H1 (cell line): ENCODE measurements around the gene ZP2. TPM values are rescaled to one million over a fixed set of nuclear protein-coding genes. Genes with fewer than 3 reads are reported as not detected.

ENCODE experiments used
- CTCF ChIA-PET: fragments of 300-600 bp; sonication (Branson Sonifier 250); formaldehyde crosslinking; loops from one replicate; lab custom pipeline; 2021; ENCODE audit not compliant: partially characterized antibody; lab: Charles Lee
- POLR2A ChIA-PET: fragments of 300-600 bp; sonication (Branson Sonifier 250); formaldehyde crosslinking; loops from one replicate; lab custom pipeline; 2021; ENCODE audit warnings: inconsistent platforms; ENCODE audit not compliant: partially characterized antibody; lab: Charles Lee
- DNase-seq, 2 experiments: peaks; one replicate each; pipeline versions ENCODE4 v3.0.0 to v3.0.0-alpha.2; 2010 to 2022; ENCODE audit warnings: low spot score in 2 of 2, low read depth in 1 of 2, mixed read lengths in 1 of 2
- FAIRE-seq: peaks from 2 replicates; lab custom pipeline; 2011; peaks lifted over from hg19 to GRCh38; lab: Jason Lieb, UNC
- H2AFZ ChIP-seq: 2 replicates; pipeline ENCODE4 v1.8.1; 2012; ENCODE audit warnings: low read length, inconsistent platforms
- H2AK5ac ChIP-seq: 2 replicates; pipeline ENCODE4 v1.6.1; 2013; ENCODE audit warnings: low read depth, low read length
- H2BK120ac ChIP-seq: replicated peaks from 2 replicates; pipeline ENCODE3; 2013; ENCODE audit warnings: low read depth, low read length, inconsistent platforms
- H2BK12ac ChIP-seq: 2 replicates; pipeline ENCODE4 v1.6.1; 2013; ENCODE audit warnings: low read depth, low read length
- H2BK15ac ChIP-seq: 2 replicates; pipeline ENCODE4 v1.6.1; 2013; ENCODE audit warnings: low read length
- H2BK20ac ChIP-seq: 2 replicates; pipeline ENCODE4 v1.6.1; 2013; ENCODE audit warnings: low read length
- H2BK5ac ChIP-seq: 2 replicates; pipeline ENCODE4 v1.6.1; 2013; ENCODE audit warnings: low read depth, low read length
- H3K14ac ChIP-seq: 2 replicates; pipeline ENCODE4 v1.6.1; 2013; ENCODE audit warnings: inconsistent platforms; ENCODE audit not compliant: insufficient read length
- H3K18ac ChIP-seq: 2 replicates; pipeline ENCODE4 v1.6.1; 2013; ENCODE audit warnings: low read length; ENCODE audit errors: extremely low read depth
- H3K23ac ChIP-seq: 2 replicates; pipeline ENCODE4 v1.6.1; 2013; ENCODE audit warnings: inconsistent platforms; ENCODE audit not compliant: insufficient read length
- H3K23me2 ChIP-seq: 2 replicates; pipeline ENCODE4 v1.6.1; 2013; ENCODE audit warnings: low read depth, low read length
- H3K27ac ChIP-seq: 2 replicates; pipeline ENCODE4 v1.6.1; 2011; ENCODE audit warnings: low read depth, low read length, inconsistent platforms
- H3K27me3 ChIP-seq, 4 experiments: replicated peaks in 1 of 4; 1 replicate in 1 of 4; 2 replicates in 3 of 4; pipeline versions ENCODE4 v1.6.1 to v1.8.1; 2011 to 2013; ENCODE audit warnings: low read length in 3 of 4, mild to moderate bottlenecking in 3 of 4, inconsistent platforms in 2 of 4, mixed read lengths in 2 of 4, moderate library complexity in 1 of 4; ENCODE audit not compliant: control insufficient read depth in 3 of 4, insufficient read depth in 3 of 4; ENCODE audit errors: extremely low read depth in 1 of 4
- H3K36me3 ChIP-seq, 4 experiments: 2 replicates each; pipeline versions ENCODE4 v1.6.1 to v1.8.1; 2011 to 2013; ENCODE audit warnings: mild to moderate bottlenecking in 4 of 4, low read length in 3 of 4, moderate library complexity in 2 of 4, control low read depth in 1 of 4, inconsistent platforms in 1 of 4; ENCODE audit not compliant: insufficient read depth in 4 of 4, control insufficient read depth in 2 of 4
- H3K4ac ChIP-seq: replicated peaks from 2 replicates; pipeline ENCODE3; 2013; ENCODE audit warnings: low read length, low read depth, mixed read lengths, inconsistent platforms; ENCODE audit not compliant: insufficient read length
- H3K4me1 ChIP-seq, 4 experiments: replicated peaks in 1 of 4; 1 replicate in 1 of 4; 2 replicates in 3 of 4; pipeline versions ENCODE4 v1.6.1 to v1.8.1; 2011 to 2013; ENCODE audit warnings: low read length in 3 of 4, inconsistent platforms in 2 of 4, mixed read lengths in 1 of 4; ENCODE audit not compliant: insufficient read depth in 4 of 4, control insufficient read depth in 3 of 4
- H3K4me2 ChIP-seq, 2 experiments: 2 replicates each; pipeline versions ENCODE4 v1.6.1 to v1.8.1; 2011 to 2013; ENCODE audit warnings: low read depth in 2 of 2, low read length in 2 of 2, control low read depth in 1 of 2, inconsistent platforms in 1 of 2, mild to moderate bottlenecking in 1 of 2; ENCODE audit not compliant: insufficient read depth in 1 of 2
- H3K4me3 ChIP-seq, 4 experiments: fragments of 200-600, 300-600 bp in 1 of 4; sonication (generic), shearing (Covaris generic), sonication (Bioruptor Twin) in 1 of 4; 2 replicates each; pipeline versions ENCODE4 v1.5.1 to v1.8.1; 2011 to 2016; ENCODE audit warnings: low read length in 4 of 4, low read depth in 3 of 4, control low read depth in 2 of 4, inconsistent platforms in 2 of 4, mild to moderate bottlenecking in 2 of 4, mixed read lengths in 1 of 4, moderate library complexity in 1 of 4; ENCODE audit not compliant: insufficient read depth in 2 of 4; ENCODE audit errors: extremely low read depth in 1 of 4
- H3K56ac ChIP-seq: replicated peaks from 2 replicates; pipeline ENCODE3; 2013; ENCODE audit warnings: low read depth, mild to moderate bottlenecking, mixed read lengths, low read length, inconsistent platforms; ENCODE audit not compliant: insufficient read length
- H3K79me1 ChIP-seq: 2 replicates; pipeline ENCODE4 v1.6.1; 2013; ENCODE audit warnings: low read depth, low read length, control low read depth
- H3K79me2 ChIP-seq, 2 experiments: 2 replicates each; pipeline versions ENCODE4 v1.6.1 to v1.8.1; 2012 to 2013; ENCODE audit warnings: low read length in 2 of 2, mild to moderate bottlenecking in 2 of 2, inconsistent platforms in 1 of 2; ENCODE audit not compliant: insufficient read depth in 2 of 2, control insufficient read depth in 1 of 2
- H3K9ac ChIP-seq, 4 experiments: replicated peaks in 1 of 4; 1 replicate in 1 of 4; 2 replicates in 3 of 4; pipeline versions ENCODE4 v1.6.1 to v1.8.1; 2011 to 2013; ENCODE audit warnings: low read depth in 3 of 4, low read length in 3 of 4, control low read depth in 2 of 4, mild to moderate bottlenecking in 2 of 4, moderate library complexity in 2 of 4, inconsistent platforms in 1 of 4; ENCODE audit errors: extremely low read depth in 1 of 4
- H3K9me3 ChIP-seq, 2 experiments: 2 replicates each; pipeline versions ENCODE4 v1.6.1 to v1.8.1; 2012 to 2013; ENCODE audit warnings: mild to moderate bottlenecking in 2 of 2, moderate library complexity in 2 of 2, control low read depth in 1 of 2, inconsistent platforms in 1 of 2, low read depth in 1 of 2, low read length in 1 of 2, mixed read lengths in 1 of 2; ENCODE audit not compliant: insufficient read depth in 2 of 2
- H4K20me1 ChIP-seq, 2 experiments: replicated peaks in 1 of 2; 2 replicates each; pipeline versions ENCODE3 to v1.8.1; 2011 to 2013; ENCODE audit warnings: inconsistent platforms in 2 of 2, low read length in 2 of 2, mild to moderate bottlenecking in 1 of 2; ENCODE audit not compliant: insufficient read depth in 2 of 2, control insufficient read depth in 1 of 2
- H4K5ac ChIP-seq: 2 replicates; pipeline ENCODE4 v1.6.1; 2013; ENCODE audit warnings: low read length, low read depth, mixed read lengths, inconsistent platforms; ENCODE audit not compliant: insufficient read length
- H4K8ac ChIP-seq: 2 replicates; pipeline ENCODE4 v1.8.0; 2013; ENCODE audit warnings: mild to moderate bottlenecking, moderate library complexity, low read length, inconsistent platforms; ENCODE audit not compliant: insufficient read depth; ENCODE audit errors: extremely low read depth
- H4K91ac ChIP-seq: replicated peaks from 2 replicates; pipeline ENCODE3; 2013; ENCODE audit warnings: low read length, mixed read lengths, inconsistent platforms; ENCODE audit not compliant: insufficient read length
- CBX8 ChIP-seq: fragments of 300-800, 300-1000 bp; sonication (generic); IDR thresholded peaks from 2 replicates; pipeline ENCODE4 v1.7.1; 2016; ENCODE audit warnings: low read depth, low read length, borderline replicate concordance
- CHD1 ChIP-seq: IDR thresholded peaks from 2 replicates; pipeline ENCODE4 v1.6.1; 2012; ENCODE audit warnings: low read depth, low read length, improper control_type of control experiment
- CTBP2 ChIP-seq: IDR thresholded peaks from 2 replicates; pipeline ENCODE4 v1.7.0; 2011; ENCODE audit warnings: borderline replicate concordance, mild to moderate bottlenecking, moderate library complexity, mixed read lengths, low read length; ENCODE audit not compliant: insufficient read depth, insufficient read length
- HDAC2 ChIP-seq, 2 experiments: fragments of 300-600 bp in 1 of 2; sonication (generic) in 1 of 2; IDR thresholded peaks; 2 replicates each; pipeline ENCODE4 v1.6.1; 2011 to 2012; ENCODE audit warnings: low read depth in 2 of 2, low read length in 2 of 2, mild to moderate bottlenecking in 2 of 2, moderate library complexity in 2 of 2, borderline replicate concordance in 1 of 2, inconsistent platforms in 1 of 2
- MAFK ChIP-seq: IDR thresholded peaks from 2 replicates; pipeline ENCODE4 v1.6.1; 2012; ENCODE audit warnings: low read depth, mild to moderate bottlenecking, improper control_type of control experiment, low read length
- POLR2AphosphoS5 ChIP-seq: IDR thresholded peaks from 2 replicates; pipeline ENCODE4 v1.6.1; 2011; ENCODE audit warnings: low read depth, low read length
- RAD21 ChIP-seq, 2 experiments: IDR thresholded peaks in 1 of 2; conservative IDR thresholded peaks in 1 of 2; 2 replicates each; pipeline ENCODE4 v1.6.1; 2011; ENCODE audit warnings: low read depth in 2 of 2, low read length in 2 of 2, improper control_type of control experiment in 1 of 2, inconsistent platforms in 1 of 2, mild to moderate bottlenecking in 1 of 2, moderate library complexity in 1 of 2
- YY1 ChIP-seq: IDR thresholded peaks from 2 replicates; pipeline ENCODE4 v1.6.1; 2011; ENCODE audit warnings: low read depth, mild to moderate bottlenecking, low read length
- polyA plus RNA-seq, 7 experiments: library from polyadenylated mRNA; depleted of rRNA in 3 of 7; stranded (reverse) in 5 of 7; unstranded in 2 of 7; fragments of >200 nt in 5 of 7; fragments of 200-250 nt in 2 of 7; gene quantifications; 1 replicate in 5 of 7; 2 replicates in 1 of 7; 4 replicates in 1 of 7; pipeline versions ENCODE4 v1.2.1 to v1.2.3, GENCODE V29; 2011 to 2013; ENCODE audit warnings: missing spikeins in 2 of 7, mixed read lengths in 2 of 7
- total RNA-seq: library from RNA; stranded (reverse); fragmentation: NEBNext Ultra II Directional; extraction: Animal tissue kit (Norgen Biotek cat#: 25700); gene quantifications from 2 replicates; pipeline ENCODE4 v1.2.1, GENCODE V29; 2021

Gene ZP2
- total and polyA plus RNA-seq, 2 of the 8 experiments (the other 6 are each of a cell fraction or from before 2014, with no cell fraction given) = not detected

- Histone ChIP-seq H3K9ac (no peak overlapping the region), H3K4me2 (no peak overlapping the region), H3K36me3 (no peaks in the 10 kb centered on the region), H3K4me1 (peaks cover 0 to 7% (median 5%) of the 10 kb centered on the region in 4 experiments; a peak in 4 of 7 replicates), H3K27me3 (no peaks in the 10 kb centered on the region), H4K91ac (no peak overlapping the region), H3K23me2 (no peaks in the 10 kb centered on the region), H4K5ac (no peak overlapping the region), H3K27ac (no peak overlapping the region), H2BK20ac (no peak overlapping the region), H3K4ac (no peak overlapping the region), H2BK120ac (no peak overlapping the region), H3K79me2 (no peaks in the 10 kb centered on the region), H2BK12ac (no peak overlapping the region), H4K20me1 (no peaks in the 10 kb centered on the region), H3K18ac (no peak overlapping the region), H2AFZ (0 out of 2 replicates have a peak overlapping the region, but pooled peaks have one; percentile 1), H3K14ac (no peak overlapping the region), H3K56ac (no peak overlapping the region), H2BK15ac (no peak overlapping the region), H3K23ac (no peak overlapping the region), H3K4me3 (no peak overlapping the region), H3K79me1 (no peaks in the 10 kb centered on the region), H2AK5ac (no peak overlapping the region), H3K9me3 (no peaks in the 10 kb centered on the region), H2BK5ac (no peak overlapping the region), H4K8ac (no peak overlapping the region)
- FAIRE-seq (no peak), DNase-seq (no peak)
- CTCF ChIA-PET = no interaction called here
- POLR2A ChIA-PET = no interaction called here
- TF ChIP-seq CHD1 (no peak), MAFK (no peak), POLR2AphosphoS5 (no peak), RAD21 (IDR thresholded peaks at IDR 0.05 in 1 of 2, conservative IDR thresholded peaks at IDR 0.05 in 1 of 2; ENCODE audit: low read depth in 2 of 2, low read length in 2 of 2) (no peak), HDAC2 (IDR thresholded peaks at IDR 0.05; ENCODE audit: borderline replicate concordance in 1 of 2, low read depth in 2 of 2, low read length in 2 of 2) (no peak), CBX8 (no peak), YY1 (no peak), CTBP2 (no peak)
These were observed 16.5 kb upstream of the ZP2 start for GRCh38 chr16:21227866-21228265.
